Endothelial cell of umbilical vein (primary cell): Measurements from ENCODE around the gene SMARCD3. TPM values are rescaled to one million over a fixed set of nuclear protein-coding genes. Genes with fewer than 3 reads are reported as not detected.

ENCODE experiments used
- BruUV-seq: library from RNA; stranded (reverse); fragments of 400-500 nt; replicated peaks from 2 replicates; lab custom pipeline; 2021; lab: Mats Ljungman, UMichigan
- CTCF ChIA-PET: fragments of 300-600, 350-600 bp; sonication (Branson Sonifier 250); formaldehyde crosslinking; loops from one replicate; lab custom pipeline; 2021; ENCODE audit warnings: antibody characterized with exemption, inconsistent platforms; lab: Charles Lee
- POLR2A ChIA-PET: fragments of 300-600, 350-600 bp; sonication (Branson Sonifier 250); formaldehyde crosslinking; loops from one replicate; lab custom pipeline; 2021; ENCODE audit warnings: antibody characterized with exemption, inconsistent platforms; lab: Charles Lee
- DNase-seq: peaks from one replicate; pipeline ENCODE4 v3.0.0-alpha.2; 2011; ENCODE audit warnings: low read depth, low spot score
- FAIRE-seq: peaks from 2 replicates; lab custom pipeline; 2011; peaks lifted over from hg19 to GRCh38; lab: Jason Lieb, UNC
- H2AFZ ChIP-seq: 2 replicates; pipeline ENCODE4 v1.6.0; 2012; ENCODE audit warnings: low read depth, low read length, control low read depth, inconsistent platforms
- H3K27ac ChIP-seq: 2 replicates; pipeline ENCODE4 v1.5.1; 2011; ENCODE audit warnings: low read depth, mild to moderate bottlenecking, control low read depth, low read length, moderate library complexity; ENCODE audit not compliant: insufficient read depth
- H3K27me3 ChIP-seq, 2 experiments: 2 replicates each; pipeline versions ENCODE4 v1.6.0 to v1.6.1; 2011; ENCODE audit warnings: low read length in 2 of 2, mixed read lengths in 1 of 2; ENCODE audit not compliant: control insufficient read depth in 2 of 2, insufficient read depth in 2 of 2
- H3K36me3 ChIP-seq, 2 experiments: 2 replicates in 1 of 2; 3 replicates in 1 of 2; pipeline ENCODE4 v1.5.1; 2011; ENCODE audit warnings: low read length in 2 of 2, mild to moderate bottlenecking in 1 of 2, moderate library complexity in 1 of 2; ENCODE audit not compliant: control insufficient read depth in 2 of 2, insufficient read depth in 2 of 2; ENCODE audit errors: extremely low read depth in 1 of 2
- H3K4me1 ChIP-seq: 3 replicates; pipeline ENCODE4 v1.5.1; 2011; ENCODE audit warnings: mild to moderate bottlenecking, low read length; ENCODE audit not compliant: control insufficient read depth, insufficient read depth; ENCODE audit errors: extremely low read depth
- H3K4me2 ChIP-seq: 2 replicates; pipeline ENCODE4 v1.6.1; 2011; ENCODE audit warnings: low read length, control low read depth, mixed read lengths; ENCODE audit not compliant: insufficient read depth
- H3K4me3 ChIP-seq, 3 experiments: fragments of 200-600 bp in 1 of 3; sonication (generic), shearing (Covaris generic) in 1 of 3; replicated peaks in 1 of 3; 2 replicates each; pipeline ENCODE4 v1.5.1; 2011 to 2016; ENCODE audit warnings: control low read depth in 3 of 3, low read length in 3 of 3, mild to moderate bottlenecking in 2 of 3, inconsistent platforms in 1 of 3, low read depth in 1 of 3, moderate library complexity in 1 of 3; ENCODE audit not compliant: insufficient read depth in 1 of 3
- H3K79me2 ChIP-seq: 2 replicates; pipeline ENCODE4 v1.6.0; 2012; ENCODE audit warnings: low read length, inconsistent platforms; ENCODE audit not compliant: control insufficient read depth, insufficient read depth
- H3K9ac ChIP-seq: replicated peaks from 2 replicates; pipeline ENCODE3; 2011; ENCODE audit warnings: low read length, control low read depth; ENCODE audit not compliant: insufficient read depth; ENCODE audit errors: extremely low read depth
- H3K9me1 ChIP-seq: replicated peaks from 3 replicates; pipeline ENCODE4 v1.6.0; 2011; ENCODE audit warnings: mild to moderate bottlenecking, low read length; ENCODE audit not compliant: control insufficient read depth, insufficient read depth; ENCODE audit errors: extremely low read depth
- H3K9me3 ChIP-seq: replicated peaks from 2 replicates; pipeline ENCODE4 v1.5.1; 2012; ENCODE audit warnings: low read length, inconsistent platforms; ENCODE audit not compliant: control insufficient read depth, insufficient read depth
- H4K20me1 ChIP-seq: replicated peaks from 2 replicates; pipeline ENCODE3; 2011; ENCODE audit warnings: mild to moderate bottlenecking, low read length; ENCODE audit not compliant: control insufficient read depth, insufficient read depth; ENCODE audit errors: extremely low read depth
- EZH2 ChIP-seq: IDR thresholded peaks from 2 replicates; pipeline ENCODE4 v1.6.1; 2012; ENCODE audit warnings: borderline replicate concordance, low read depth, mild to moderate bottlenecking, moderate library complexity, low read length, inconsistent platforms; ENCODE audit not compliant: severe bottlenecking
- FOS ChIP-seq: IDR thresholded peaks from 2 replicates; pipeline ENCODE4 v1.6.1; 2011; ENCODE audit warnings: mild to moderate bottlenecking, low read length, moderate library complexity, borderline replicate concordance; ENCODE audit not compliant: insufficient read depth
- GATA2 ChIP-seq: IDR thresholded peaks from 2 replicates; pipeline ENCODE4 v1.7.0; 2011; ENCODE audit warnings: low read depth, mild to moderate bottlenecking, moderate library complexity, mixed read lengths, low read length; ENCODE audit not compliant: insufficient read length, insufficient read depth
- JUN ChIP-seq: IDR thresholded peaks from 2 replicates; pipeline ENCODE4 v1.6.1; 2011; ENCODE audit warnings: borderline replicate concordance, low read depth; ENCODE audit not compliant: insufficient read length, insufficient read depth
- MAX ChIP-seq: IDR thresholded peaks from 2 replicates; pipeline ENCODE4 v1.6.1; 2011; ENCODE audit not compliant: insufficient read depth, insufficient read length
- MYC ChIP-seq: IDR thresholded peaks from one replicate; pipeline ENCODE4 v1.6.1; 2011; ENCODE audit warnings: mild to moderate bottlenecking, low read depth, low read length
- POLR2A ChIP-seq: IDR thresholded peaks from 2 replicates; pipeline ENCODE4 v1.6.1; 2012; ENCODE audit warnings: low read depth, mild to moderate bottlenecking, control low read depth, low read length
- POLR2AphosphoS5 ChIP-seq: IDR thresholded peaks from 2 replicates; pipeline ENCODE4 v1.6.1; 2012; ENCODE audit warnings: low read depth, mild to moderate bottlenecking, control low read depth, low read length, moderate library complexity; ENCODE audit not compliant: insufficient read depth
- dilution Hi-C: fragments of 300-500 bp; cut with MboI; formaldehyde crosslinking; loops from one replicate; pipeline ENCODE4 v1.15.0; 2019; ENCODE audit warnings: low sequenced_read_pairs; ENCODE audit not compliant: extremely low pct_ligation_motif_present
- intact Hi-C: fragments of 100-400 bp; cut with micrococcal nuclease; formaldehyde crosslinking; loops from one replicate; pipeline ENCODE4 v1.10.0; 2022
- polyA plus RNA-seq, 4 experiments: library from polyadenylated mRNA; depleted of rRNA in 3 of 4; stranded (reverse) in 3 of 4; unstranded in 1 of 4; fragments of >200 nt; gene quantifications; 2 replicates each; pipeline versions ENCODE4 v1.2.1 to v1.2.3, GENCODE V29; 2011 to 2012; ENCODE audit warnings: missing spikeins in 1 of 4
- total RNA-seq: library from RNA; stranded (reverse); gene quantifications from 2 replicates; pipeline ENCODE4 v1.2.3, GENCODE V29; 2021
- TF ChIP-seq, protein P1 (sequence below), 2 donors: IDR thresholded peaks; 1 replicate in 1 of 2; 2 replicates in 1 of 2; pipeline ENCODE4 v1.5.1; 2011; ENCODE audit warnings: low read length in 2 of 2, mild to moderate bottlenecking in 2 of 2, moderate library complexity in 2 of 2, control low read depth in 1 of 2, inconsistent platforms in 1 of 2, low read depth in 1 of 2; ENCODE audit not compliant: insufficient read depth in 1 of 2; ENCODE audit errors: extremely low read depth in 1 of 2

SMARCD3 gene
- total and polyA plus RNA-seq, 2 donors (not counting 3 experiments of a cell fraction or from before 2014, with no cell fraction given): 6.1 to 8.5 TPM

DNA sequence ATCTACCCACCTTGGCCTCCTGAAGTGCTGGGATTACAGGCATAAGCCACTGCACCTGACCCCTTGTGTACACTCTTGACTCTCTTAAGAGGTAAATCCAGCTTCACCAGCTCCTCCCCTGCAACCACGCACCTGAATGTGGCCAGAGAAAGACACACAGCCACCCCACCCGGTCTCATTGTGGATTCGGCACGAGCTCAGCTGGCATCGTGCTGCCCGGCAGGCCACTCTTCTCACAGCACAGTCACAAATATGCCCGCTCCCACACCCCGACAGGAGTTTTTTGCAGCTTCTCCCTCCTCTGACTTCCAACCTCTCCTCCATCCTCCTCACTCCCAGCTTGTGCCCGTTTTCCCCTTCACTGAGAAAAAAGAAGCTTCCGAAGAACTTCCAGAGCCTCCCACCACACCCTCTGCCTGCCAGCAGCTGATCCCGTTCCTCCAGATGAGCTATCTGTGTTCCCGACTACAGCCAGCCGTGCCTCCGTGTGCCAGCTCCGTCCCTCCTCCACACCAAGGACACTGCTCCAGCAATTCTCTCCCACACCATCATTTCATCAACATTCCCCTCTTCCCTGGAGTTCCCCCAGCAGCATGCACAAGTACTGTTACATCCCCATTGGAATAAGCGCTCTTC, 8.0 kb upstream of the SMARCD3 start:
- Histone ChIP-seq H3K79me2 (no peaks in the 10 kb centered on the region), H3K27ac (no peak overlapping the region), H4K20me1 (no peaks in the 10 kb centered on the region), H3K4me1 (no peaks in the 10 kb centered on the region), H3K36me3 (no peaks in the 10 kb centered on the region), H3K4me2 (no peak overlapping the region), H3K9me3 (no peaks in the 10 kb centered on the region), H3K27me3 (peaks cover 9 to 10% of the 10 kb centered on the region in 2 experiments), H3K4me3 (no peak overlapping the region), H3K9ac (no peak overlapping the region), H3K9me1 (no peaks in the 10 kb centered on the region), H2AFZ (no peak overlapping the region)
- dilution Hi-C loops (no loop called here), intact Hi-C loops (no loop called here)
- FAIRE-seq (no peak), DNase-seq (no peak)
- ChIA-PET CTCF (interaction anchor here (1.2 to 3.2 kb wide), 3 partner anchors 13 to 133 kb away, joined by 3 to 17 read pairs (median 4); no protein-coding TSS in a partner anchor), POLR2A (no interaction called here)
- BruUV-seq: no TSS peak
- TF ChIP-seq MAX: no peak
- no peak for TF ChIP-seq POLR2AphosphoS5
- TF ChIP-seq JUN: no peak
- no peak for TF ChIP-seq POLR2A
- TF ChIP-seq, protein P1, sequence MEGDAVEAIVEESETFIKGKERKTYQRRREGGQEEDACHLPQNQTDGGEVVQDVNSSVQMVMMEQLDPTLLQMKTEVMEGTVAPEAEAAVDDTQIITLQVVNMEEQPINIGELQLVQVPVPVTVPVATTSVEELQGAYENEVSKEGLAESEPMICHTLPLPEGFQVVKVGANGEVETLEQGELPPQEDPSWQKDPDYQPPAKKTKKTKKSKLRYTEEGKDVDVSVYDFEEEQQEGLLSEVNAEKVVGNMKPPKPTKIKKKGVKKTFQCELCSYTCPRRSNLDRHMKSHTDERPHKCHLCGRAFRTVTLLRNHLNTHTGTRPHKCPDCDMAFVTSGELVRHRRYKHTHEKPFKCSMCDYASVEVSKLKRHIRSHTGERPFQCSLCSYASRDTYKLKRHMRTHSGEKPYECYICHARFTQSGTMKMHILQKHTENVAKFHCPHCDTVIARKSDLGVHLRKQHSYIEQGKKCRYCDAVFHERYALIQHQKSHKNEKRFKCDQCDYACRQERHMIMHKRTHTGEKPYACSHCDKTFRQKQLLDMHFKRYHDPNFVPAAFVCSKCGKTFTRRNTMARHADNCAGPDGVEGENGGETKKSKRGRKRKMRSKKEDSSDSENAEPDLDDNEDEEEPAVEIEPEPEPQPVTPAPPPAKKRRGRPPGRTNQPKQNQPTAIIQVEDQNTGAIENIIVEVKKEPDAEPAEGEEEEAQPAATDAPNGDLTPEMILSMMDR (IDR thresholded peaks at IDR 0.05; ENCODE audit: extremely low read depth in 1 of 2, insufficient read depth in 1 of 2, low read depth in 1 of 2, low read length in 2 of 2): no peak
- no peak for TF ChIP-seq FOS
- TF ChIP-seq EZH2: no peak
- TF ChIP-seq GATA2: no peak
- no peak for TF ChIP-seq MYC
